ENCODE results near the gene SH3GL2.
A peak's percentile ranks its signal among the peaks of the same experiment; 100 is the strongest.

SH3GL2 gene

DNA sequence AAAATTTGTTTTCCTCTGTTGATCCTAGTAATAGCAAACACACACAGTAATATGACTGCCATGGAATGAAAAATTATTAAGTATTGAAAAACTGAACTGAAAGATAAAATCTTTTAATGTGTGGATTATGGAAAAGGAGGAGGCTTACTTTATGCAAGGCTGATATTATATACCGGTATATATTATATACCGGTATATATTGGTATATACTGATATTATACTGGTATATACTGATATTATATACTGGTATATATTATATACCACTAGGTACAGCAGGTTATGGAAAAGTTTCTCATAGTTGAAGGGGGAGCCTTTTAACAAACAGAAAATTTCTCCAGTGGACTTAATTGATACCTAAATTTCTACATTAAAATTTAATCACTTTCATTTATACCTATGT, 181.4 kb downstream of the SH3GL2 start:
- DNase-seq: no peak

DNA sequence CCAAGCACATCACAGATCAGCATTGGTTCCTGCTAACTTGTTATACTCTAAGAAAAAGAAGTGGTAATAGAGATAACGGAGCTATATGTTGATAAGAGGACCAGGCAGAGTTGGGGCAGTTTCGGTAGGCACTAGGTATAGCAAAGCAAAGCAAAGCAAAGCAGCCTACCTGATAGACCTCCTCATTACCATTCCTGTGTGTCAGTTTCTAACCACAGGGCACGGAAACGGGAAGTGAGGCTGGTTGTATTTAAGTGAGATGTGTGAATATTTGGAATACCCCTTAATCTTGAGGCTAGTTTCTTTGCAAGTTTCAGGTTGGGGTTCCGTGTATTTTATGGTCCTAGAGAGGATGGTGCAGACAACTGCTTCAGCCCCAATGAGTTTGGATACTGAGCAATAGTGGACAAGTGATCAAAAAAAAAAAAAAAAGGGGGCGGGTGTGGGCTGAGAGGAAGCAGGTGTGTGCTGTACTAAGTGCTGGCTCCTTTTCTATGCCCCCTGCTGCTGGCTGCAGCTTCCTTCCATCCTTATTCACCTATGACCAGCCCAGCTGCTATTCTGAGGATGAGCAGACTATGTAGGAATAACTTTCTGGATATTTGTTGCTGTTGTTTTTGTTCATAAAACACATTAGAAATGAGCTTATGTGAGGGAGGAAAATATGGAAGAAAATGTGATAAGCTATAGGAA, 183.3 kb downstream of the SH3GL2 start:
- DNase-seq: no peak

DNA sequence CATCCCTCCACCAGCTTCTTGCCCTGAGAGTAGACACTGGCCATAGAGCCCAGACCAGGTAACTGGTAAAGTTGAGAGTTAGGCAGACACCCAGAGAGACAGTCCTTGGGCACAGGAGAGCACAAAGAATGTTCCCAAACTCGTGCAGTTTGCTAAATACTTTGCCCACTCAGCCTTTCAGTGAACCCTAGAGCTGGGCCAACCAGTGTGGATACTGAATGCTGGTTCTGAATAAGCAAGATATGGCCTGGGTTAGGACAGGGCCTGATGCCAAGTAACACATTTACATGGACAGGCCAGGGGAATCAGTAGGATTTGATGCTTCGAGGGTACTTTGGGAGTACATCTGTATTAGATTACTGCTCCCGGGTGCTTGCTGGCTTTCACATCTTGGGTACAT, 185.4 kb downstream of the SH3GL2 start:
- no peak for DNase-seq

DNA sequence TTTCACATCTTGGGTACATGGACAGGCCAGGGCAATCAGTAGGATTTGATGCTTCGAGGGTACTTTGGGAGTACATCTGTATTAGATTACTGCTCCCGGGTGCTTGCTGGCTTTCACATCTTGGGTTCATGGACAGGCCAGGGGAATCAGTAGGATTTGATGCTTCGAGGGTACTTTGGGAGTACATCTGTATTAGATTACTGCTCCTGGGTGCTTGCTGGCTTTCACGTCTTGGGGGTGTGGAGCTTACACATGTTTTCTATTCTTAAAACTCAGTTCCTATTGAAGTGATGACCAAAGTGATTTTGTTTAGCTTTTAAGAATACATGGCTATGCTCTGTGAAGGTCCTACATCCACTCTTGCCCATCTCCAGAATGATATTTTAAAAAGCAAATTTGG, 186.3 kb downstream of the SH3GL2 start:
- DNase-seq: peak; percentile 15

DNA sequence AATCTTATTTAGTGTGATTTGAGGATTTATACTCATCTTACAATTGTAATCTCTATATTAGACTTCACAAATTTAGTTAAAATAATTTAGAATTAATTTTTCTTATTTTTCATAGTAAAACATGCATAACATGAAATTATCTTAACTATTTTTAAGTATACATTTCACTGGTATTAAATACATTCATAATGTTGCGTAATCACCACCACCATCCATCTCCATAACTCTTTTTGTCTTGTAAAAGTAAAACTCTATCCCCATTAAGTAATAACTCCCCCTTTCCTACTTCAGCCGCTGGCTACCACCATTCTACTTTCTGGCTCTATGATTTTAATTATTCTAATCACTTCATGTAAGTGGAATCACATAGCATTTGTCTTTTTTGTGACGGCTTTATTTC, 193.4 kb downstream of the SH3GL2 start:
- DNase-seq: no peak

DNA sequence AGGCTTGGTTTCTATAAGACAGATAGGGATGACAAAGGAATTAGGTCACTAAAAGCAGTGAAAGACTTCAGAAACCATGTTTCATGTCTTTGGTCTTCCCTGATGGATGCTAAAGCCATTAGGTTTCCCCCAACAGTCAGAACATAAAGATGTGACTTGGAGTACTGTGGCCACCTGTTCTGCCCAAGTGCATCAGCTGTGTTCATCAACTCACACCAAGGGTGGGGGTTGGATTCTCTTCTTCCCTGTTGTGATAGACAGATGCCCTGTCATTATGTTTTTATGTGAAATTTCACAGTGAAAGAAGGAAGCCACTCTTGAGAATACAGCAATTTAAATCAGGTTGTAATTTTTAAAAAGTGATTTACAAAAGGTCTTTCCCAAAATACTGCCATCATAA, 196.8 kb downstream of the SH3GL2 start:
- DNase-seq: peak; percentile 52

DNA sequence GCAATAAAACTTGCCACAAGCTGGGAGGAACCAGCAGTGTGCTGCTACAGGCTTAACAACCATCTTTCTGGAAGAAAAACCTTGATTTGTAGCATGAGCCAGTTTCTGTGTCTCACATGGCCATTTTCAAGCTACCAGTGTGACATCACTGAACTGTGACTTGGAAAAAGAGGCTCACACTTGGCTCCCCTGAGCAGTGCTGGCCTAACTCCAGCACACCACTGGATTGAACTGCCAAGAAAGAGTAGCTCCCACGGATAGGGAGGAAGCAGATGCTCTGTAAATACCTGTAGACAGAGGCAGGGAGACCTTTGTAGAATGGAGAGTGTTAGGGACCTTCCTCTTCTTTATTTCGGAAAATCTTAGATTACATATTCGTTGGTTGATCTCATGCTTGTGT, 197.9 kb downstream of the SH3GL2 start:
- DNase-seq: no peak

DNA sequence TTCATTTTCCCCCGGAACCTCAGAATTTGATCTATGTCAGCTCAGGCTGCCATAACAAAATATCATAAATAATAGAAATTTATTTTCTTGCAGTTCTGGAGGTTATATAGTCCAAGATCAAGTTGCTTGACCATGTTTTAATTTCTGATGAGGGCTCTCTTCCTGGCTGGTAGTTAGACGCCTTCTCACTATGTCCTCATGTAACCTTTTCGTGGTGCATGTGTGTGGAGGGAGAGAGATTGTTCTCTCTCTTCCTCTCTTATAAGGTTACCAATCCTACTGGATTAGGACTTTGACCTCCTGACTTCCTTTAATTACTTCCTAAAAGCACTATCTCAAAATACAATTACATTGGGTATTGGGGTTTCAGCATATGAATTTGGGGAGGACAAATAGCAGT, 198.6 kb downstream of the SH3GL2 start:
- no peak for DNase-seq

DNA sequence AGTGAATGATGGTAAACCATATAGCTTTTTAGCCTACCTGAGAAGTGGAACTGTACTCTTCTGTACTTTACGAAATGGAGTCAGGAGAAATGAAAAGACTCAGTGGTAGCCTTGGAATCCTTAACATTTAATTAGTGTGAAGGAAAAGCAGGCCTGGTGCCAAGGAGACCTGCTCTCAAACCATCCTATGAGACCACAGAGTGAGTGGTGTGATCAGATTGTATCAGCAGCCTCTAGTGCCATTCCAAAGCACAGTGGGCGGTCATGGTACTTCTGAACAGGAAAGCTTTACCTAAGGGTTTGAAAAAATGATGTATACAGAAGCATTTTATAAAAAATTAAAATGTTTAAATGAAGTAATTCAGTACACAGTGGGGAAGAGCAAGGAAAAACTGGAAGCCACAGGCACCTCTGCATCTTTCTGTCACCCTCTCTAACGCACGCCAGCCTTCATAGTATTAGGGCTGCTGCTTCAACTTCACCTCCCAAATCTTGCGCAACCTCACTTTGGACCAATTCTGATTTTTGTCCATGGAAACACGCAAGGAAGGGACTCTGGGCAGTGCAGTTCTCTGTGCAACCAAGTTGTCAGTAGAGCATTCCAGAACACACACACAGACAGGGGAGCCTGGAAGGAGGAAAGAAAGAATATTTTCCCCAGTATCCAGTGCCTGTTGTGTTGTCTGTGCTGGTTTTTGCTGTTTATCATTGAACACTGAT, 203.7 kb downstream of the SH3GL2 start:
- no peak for DNase-seq

DNA sequence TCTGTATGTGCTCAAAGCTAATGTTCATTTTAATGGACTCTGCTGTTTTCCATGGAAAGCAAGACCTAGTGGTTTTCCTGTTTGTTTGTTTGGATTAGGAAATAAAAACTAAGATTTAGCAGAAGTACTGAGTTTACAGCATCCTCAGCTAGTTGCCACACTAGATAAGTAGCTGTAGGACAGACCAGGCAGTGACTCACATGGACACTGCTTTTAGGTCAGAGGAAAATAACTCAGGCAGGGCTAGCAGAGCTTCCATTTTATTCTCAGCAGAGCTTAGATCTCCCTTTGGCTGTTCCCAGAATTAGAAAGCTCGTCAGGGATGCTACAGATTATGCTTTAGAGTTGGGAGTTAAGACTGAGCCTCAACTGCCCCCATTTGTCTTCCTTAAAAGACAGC, 204.4 kb downstream of the SH3GL2 start:
- DNase-seq: no peak

DNA sequence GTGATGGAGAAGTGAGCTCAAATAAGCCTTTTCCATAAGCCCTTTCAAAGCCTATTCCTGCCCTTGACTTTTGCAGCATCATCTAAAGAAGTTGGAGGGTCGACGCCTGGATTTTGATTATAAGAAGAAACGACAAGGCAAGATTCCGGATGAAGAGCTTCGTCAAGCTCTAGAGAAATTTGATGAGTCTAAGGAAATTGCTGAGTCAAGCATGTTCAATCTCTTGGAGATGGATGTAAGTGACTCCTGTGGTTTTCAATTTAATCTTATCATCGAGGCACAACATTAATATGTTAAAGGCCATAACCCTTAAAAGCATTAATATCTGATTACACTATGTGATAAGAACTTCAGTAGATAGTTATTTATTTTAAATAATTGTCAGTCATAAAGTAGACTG, 210.4 kb downstream of the SH3GL2 start:
- DNase-seq: no peak

DNA sequence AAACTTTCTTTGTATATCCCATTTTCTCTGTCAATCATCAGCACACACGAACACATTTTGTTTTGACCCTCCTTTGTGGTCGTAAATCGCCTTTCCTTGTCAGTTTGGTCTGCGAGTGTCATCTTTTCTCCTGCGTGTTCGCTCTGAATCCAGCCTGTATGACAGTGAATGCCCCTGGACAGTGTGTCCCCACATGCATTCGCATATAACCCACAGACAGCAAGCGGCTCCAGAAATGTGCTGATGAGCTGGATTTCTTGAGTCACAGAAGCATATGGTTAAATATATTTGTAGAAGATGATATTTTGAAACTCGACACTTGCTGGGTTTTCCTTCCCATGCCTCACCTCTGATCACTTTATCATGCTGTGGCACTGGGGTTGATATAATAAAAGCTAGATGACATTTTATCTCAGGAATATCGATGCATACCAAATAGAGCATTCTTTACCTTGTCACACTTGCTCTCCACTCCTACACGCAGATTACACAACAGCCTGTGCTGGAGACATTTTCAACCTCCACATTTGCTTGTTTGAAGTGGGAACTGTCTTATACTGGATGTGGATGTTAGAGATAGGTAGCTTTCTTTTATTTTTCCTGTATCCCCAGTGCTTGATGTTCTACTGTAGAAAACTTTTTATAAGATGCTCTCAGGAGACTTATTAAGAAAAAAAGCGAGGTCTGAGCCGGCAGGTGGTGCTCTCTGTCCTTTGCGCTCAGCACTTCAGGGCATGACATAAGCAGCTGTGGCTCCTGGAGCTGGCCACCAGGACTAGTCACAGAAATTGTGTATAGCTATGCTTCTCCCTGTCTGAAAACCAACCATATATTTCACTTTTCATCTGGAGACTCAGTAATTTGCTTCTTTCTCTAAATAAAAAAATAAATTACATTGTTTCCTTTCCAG, 215.1 kb downstream of the SH3GL2 start:
- DNase-seq: no peak

DNA sequence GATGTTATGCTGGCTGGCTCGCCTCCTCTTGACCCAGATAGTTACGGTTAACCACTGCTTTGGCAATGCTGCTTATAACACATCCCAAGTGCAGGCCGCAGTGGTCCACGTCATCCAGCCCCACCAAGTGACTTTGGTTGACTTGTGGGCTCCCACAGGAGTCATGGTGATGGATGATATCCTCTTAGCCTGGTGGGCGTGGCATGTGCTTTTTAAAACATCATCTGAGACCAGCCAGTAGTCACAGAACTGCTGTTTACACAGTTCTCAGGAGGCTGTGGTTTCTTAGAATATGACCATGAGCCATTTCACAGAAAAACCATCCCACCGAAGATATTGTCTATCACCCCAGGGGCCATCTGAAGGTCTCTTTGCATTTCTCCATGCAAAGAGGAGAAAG, 216.9 kb downstream of the SH3GL2 start:
- DNase-seq: no peak

DNA sequence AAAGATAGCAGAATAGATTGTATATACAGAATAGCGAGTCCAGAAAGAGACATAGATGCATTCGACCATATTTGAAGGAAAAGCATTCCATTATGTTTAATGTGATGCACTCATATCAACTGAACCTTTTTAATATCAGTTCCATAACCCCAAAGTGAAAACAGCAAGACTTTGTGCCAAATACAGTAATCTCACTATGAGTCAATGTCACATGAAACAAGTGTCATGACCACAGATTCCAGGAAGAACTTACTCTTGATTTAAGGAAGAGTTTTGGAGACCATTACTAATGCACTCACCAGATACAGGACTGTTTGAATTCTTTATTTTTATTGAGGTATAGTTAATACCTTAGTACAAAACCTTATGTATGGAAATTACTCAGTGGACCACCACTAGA, 220.5 kb downstream of the SH3GL2 start:
- no peak for DNase-seq

DNA sequence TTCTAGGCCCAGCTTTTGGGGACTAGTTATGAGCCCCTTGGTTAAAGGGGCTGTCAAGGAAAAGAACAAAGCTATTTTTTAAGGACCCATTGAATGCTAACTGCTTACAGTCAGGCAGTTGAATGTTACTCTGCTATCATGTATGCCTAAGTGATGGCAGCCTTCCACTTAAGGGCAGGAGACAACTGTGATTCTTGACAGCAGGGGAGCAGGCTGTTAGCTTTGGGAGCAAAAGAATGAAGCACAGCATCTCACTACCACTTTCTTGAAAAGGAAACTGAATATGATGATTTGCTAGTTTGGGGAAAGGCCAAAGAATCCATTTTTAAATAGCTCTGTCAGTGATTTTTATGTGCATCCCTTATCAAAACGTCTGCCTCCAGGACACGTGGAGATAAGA, 221.6 kb downstream of the SH3GL2 start:
- DNase-seq: no peak

DNA sequence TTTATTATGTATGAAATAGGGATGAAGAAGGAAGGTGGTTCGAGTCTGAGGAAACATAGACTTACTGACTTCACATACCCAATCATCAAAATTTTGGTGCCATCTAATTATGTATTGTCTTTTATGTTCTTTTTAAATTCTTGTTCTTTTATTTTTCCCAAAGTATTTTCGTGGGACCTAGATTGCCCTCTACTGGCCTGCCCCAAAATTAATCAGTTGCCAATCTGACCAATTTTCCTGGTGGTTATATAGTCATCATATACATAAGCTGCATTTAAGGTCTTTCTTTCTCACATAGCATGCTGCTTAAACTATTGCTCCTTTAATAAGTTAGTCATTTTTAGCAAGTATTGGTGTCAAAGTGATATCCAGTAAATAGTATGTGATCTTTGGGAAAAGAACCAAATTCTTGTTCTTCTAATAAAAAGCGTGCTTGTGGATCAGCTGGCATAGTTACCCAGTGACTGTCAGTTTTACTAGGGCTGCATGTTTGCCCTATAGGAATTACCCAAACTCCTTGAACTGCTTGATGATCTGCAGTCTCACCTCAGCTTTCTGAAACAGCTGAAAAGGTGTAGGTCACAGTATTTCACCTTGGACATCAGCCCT, 223.5 kb downstream of the SH3GL2 start:
- DNase-seq: peak; percentile 41

DNA sequence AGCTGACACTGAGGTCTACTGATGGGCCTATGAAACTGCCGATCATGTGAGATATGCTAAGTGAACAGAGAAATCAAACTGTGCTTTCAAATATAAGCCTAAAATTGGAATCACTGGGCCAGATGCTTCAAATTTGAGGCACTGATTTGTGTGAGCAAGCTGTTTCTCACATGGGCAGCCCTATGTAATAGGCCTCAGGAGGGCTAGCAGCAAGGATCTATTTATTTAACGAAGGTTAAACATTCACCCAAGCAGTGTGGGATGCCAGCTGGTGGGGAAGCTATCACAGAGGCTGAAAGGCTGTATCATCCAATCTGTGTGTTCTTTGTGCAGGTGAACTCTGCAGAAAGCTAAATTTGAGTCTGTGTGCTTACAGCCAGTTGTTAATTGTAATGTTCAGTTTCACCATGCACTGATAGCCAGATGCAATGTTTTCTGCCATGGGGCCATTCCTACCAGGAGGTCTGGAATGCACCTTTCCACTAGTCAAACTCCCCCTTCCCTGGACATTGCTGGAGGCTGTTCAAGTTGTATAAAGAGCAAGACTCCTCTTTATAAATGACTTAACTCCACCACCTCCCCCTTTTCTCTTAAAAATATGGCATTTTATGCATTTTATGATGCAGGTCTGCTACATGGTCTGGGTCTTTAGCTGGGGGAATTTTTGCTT, 228.9 kb downstream of the SH3GL2 start:
- no peak for DNase-seq

DNA sequence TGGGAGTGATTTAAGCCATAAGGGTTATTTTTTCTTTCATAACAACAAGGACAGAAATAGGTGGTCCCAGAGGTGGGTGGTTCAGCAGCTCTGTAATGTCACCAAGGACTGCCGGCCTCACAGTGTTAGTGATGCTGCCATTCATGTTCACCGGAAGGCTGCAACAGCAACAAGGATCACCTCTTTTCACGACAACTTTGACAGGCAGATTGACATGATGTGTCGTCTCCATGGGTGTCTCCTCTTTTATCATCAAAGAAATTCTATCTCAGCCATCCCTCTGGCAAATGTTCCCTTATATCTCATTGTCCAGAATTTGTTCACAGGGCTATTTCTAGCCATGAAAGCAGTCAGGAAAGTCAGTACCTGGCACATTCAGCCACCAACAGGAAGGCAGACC, 231.5 kb downstream of the SH3GL2 start:
- no peak for DNase-seq

DNA sequence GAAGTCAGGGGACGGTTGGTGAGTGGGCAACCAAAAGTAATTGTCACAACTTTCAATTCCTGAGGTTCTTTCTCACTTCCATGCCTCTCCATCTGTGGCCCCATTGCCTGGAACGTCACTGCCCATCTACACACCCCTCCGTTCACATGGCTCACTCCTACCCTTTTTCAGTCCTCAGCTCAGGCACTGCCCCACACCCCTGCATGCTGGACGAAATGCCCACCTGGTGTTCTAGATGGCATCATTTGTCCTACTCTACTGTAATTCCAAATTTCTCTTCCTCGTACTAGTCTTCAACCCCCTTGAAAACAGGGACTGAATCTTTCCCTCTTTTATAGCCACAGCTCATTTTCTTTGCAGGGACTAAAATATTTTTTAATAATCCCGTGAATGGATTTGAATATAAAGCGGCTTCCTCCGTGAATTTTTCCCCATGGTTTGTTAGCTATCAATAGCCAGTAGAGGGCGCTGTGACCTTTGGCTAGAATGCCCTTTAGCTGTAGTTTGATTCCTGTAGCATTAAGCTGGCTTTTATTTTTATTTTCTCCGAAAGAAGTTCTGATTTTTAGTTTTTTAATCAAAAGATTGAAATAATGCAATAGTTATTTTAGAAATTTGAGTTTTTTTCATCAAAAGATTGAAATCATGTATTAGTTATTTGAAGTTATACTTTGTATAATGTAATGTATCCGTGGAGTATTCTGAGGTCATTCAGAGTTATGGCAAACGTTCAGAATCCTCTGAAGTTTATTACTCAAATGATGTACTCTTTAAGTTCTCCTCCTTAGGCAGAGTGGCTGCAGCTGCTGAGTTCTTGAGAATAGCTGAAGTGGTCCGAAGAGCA, 232.1 kb downstream of the SH3GL2 start:
- DNase-seq: peak; percentile 91

DNA sequence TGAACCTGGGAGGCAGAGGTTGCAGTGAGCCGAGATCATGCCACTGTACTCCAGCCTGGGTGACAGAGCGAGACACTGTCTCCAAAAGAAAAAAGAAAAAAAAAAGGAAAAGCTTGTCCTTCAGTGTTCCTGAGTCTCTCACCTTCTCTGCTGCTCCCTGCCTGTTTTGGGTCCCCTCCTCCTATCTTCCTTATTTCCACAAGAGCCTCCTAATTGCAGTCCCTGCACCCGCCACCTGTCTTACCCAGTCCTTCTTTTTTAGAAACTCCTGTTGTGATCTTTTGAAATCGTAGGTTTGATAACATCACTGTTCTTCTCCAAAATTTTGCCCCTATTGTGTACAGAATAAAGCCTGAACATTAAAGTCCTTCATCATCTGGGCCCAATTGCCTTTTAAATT, 234.9 kb downstream of the SH3GL2 start:
- DNase-seq: no peak

DNA sequence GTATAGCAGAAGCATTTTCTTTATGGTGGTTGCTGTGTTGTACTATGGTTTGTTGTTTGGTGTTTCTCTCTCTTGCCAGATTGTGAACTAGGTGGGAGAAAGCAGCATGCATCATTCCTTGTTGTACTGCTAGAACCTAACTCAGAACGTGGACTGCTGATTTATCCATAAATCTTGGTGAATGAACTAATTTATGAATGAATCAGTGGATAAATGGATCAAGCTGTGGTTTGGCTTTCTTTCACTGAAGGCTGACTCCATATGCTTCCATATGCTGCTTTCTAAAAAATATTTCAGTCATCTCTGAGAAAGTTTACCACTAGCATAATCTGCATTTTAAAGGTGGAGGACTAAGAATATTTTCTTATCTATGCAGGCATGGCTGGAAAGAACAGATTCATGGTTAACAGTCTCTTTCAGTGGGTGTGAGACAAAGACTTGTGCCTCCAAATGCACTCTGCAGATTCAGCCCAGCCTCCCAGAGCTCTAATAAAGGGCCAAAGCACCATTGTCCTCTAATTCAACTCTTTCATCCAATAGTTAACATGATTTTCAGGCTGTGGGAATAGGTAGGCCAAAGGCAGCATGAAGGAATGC, 237.7 kb downstream of the SH3GL2 start:
- no peak for DNase-seq
